ENCODE results near the gene S1PR4. TPM values are rescaled to one million over a fixed set of nuclear protein-coding genes. Genes with fewer than 3 reads are reported as not detected.
A peak's percentile ranks its signal among the peaks of the same experiment; 100 is the strongest.

Gene S1PR4
- total RNA-seq, 1 donor from 2014 or later, result not detected

- Histone ChIP-seq H3K9me3 (ENCODE audit: insufficient read depth, low read depth, low read length) (no peaks in the 10 kb centered on the region), H4K20me1 (ENCODE audit: insufficient read depth, low read length) (peaks cover 29% of the 10 kb centered on the region), H2AFZ (ENCODE audit: low read depth, low read length) (no peak overlapping the region), H3K4me1 (ENCODE audit: insufficient read depth, low read length) (no peaks in the 10 kb centered on the region), H3K27me3 (ENCODE audit: insufficient read depth, low read length) (no peaks in the 10 kb centered on the region), H3K79me2 (ENCODE audit: insufficient read depth, low read length) (peaks cover 42% of the 10 kb centered on the region), H3K36me3 (ENCODE audit: insufficient read depth, low read length) (no peaks in the 10 kb centered on the region), H3K27ac (ENCODE audit: low read depth, low read length) (no peak overlapping the region), H3K9ac (ENCODE audit: low read length) (no peak overlapping the region), H3K4me3 (ENCODE audit: insufficient read depth, low read depth, low read length) (no peak overlapping the region), H3K4me2 (ENCODE audit: low read length) (no peak overlapping the region)
- Mint-ChIP-seq H3K4me1 (ENCODE audit: low read depth, unreplicated experiment) (no peaks in the 10 kb centered on the region), H3K9me3 (ENCODE audit: unreplicated experiment) (peaks cover 1% of the 10 kb centered on the region), H3K27me3 (ENCODE audit: low read depth, unreplicated experiment) (no peaks in the 10 kb centered on the region), H3K4me3 (ENCODE audit: unreplicated experiment) (no peak overlapping the region), H3K36me3 (ENCODE audit: low read depth, unreplicated experiment) (peaks cover 5% of the 10 kb centered on the region), H3K27ac (ENCODE audit: unreplicated experiment) (peak overlapping the region; percentile 24)
- DNase-seq (ENCODE audit: low read depth) (no peak), FAIRE-seq (no peak)
- TF ChIP-seq EZH2 (IDR thresholded peaks at IDR 0.05; ENCODE audit: insufficient read depth, low read length) (no peak), CTCF (IDR thresholded peaks at IDR 0.05; ENCODE audit: insufficient read depth, low read depth, low read length) (no peak)
Observed at GRCh38 chr19:3194106-3195087, 15.8 kb downstream of the S1PR4 start.

GRCh38 chr19:3196064-3196932, 17.7 kb downstream of the S1PR4 start:
- no peak overlapping the region for H3K4me3 Mint-ChIP-seq (ENCODE audit: unreplicated experiment)
- peaks cover 25% of the 10 kb centered on the region for H4K20me1 ChIP-seq (ENCODE audit: insufficient read depth, low read length)
- H3K79me2 ChIP-seq (ENCODE audit: insufficient read depth, low read length), result peaks cover 23% of the 10 kb centered on the region
- H3K27ac ChIP-seq (ENCODE audit: low read depth, low read length), result no peak overlapping the region
- H3K36me3 Mint-ChIP-seq (ENCODE audit: low read depth, unreplicated experiment), result peaks cover 5% of the 10 kb centered on the region
- no peaks in the 10 kb centered on the region for H3K27me3 ChIP-seq (ENCODE audit: insufficient read depth, low read length)
- FAIRE-seq (no peak), DNase-seq (ENCODE audit: low read depth) (no peak)
- no peak overlapping the region for H2AFZ ChIP-seq (ENCODE audit: low read depth, low read length)
- no peak overlapping the region for H3K9ac ChIP-seq (ENCODE audit: low read length)
- H3K27ac Mint-ChIP-seq (ENCODE audit: unreplicated experiment), result no peak overlapping the region
- H3K4me1 Mint-ChIP-seq (ENCODE audit: low read depth, unreplicated experiment), result no peaks in the 10 kb centered on the region
- no peak overlapping the region for H3K4me2 ChIP-seq (ENCODE audit: low read length)
- H3K27me3 Mint-ChIP-seq (ENCODE audit: low read depth, unreplicated experiment), result no peaks in the 10 kb centered on the region
- H3K4me1 ChIP-seq (ENCODE audit: insufficient read depth, low read length), result no peaks in the 10 kb centered on the region
- H3K9me3 ChIP-seq (ENCODE audit: insufficient read depth, low read depth, low read length), result no peaks in the 10 kb centered on the region
- TF ChIP-seq EZH2 (IDR thresholded peaks at IDR 0.05; ENCODE audit: insufficient read depth, low read length), result no peak
- no peak for TF ChIP-seq CTCF (IDR thresholded peaks at IDR 0.05; ENCODE audit: insufficient read depth, low read depth, low read length)
- no peak overlapping the region for H3K4me3 ChIP-seq (ENCODE audit: insufficient read depth, low read depth, low read length)
- H3K9me3 Mint-ChIP-seq (ENCODE audit: unreplicated experiment), result no peaks in the 10 kb centered on the region
- H3K36me3 ChIP-seq (ENCODE audit: insufficient read depth, low read length), result no peaks in the 10 kb centered on the region

All from astrocyte (in vitro differentiated cells and primary cell).